ENCODE data around the gene TTC9C. TPM values are rescaled to one million over a fixed set of nuclear protein-coding genes. Genes with fewer than 3 reads are reported as not detected.

TTC9C gene
- total RNA-seq, 1 donor from 2014 or later = 36.6 TPM

DNA sequence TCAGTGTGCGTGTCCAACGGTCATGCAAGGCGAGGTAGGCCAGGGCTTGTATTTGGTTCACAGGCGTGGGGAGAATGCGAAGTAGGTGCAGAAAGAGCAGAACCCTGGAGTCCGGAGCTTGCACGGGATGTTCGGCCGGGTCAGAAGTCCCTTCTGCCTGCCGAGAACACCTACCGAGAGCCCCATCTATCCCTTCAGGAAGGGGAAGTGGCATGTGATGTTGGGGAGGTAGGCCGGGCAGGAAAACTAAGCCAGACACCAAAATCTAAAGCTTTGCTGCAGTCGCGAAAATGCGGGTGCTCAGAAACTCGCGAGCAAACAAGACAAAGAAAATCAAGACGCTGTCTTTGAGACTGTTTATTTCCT lies 42.5 kb downstream of the TTC9C start:
- no peaks in the 10 kb centered on the region for H3K9me3 Mint-ChIP-seq (ENCODE audit: unreplicated experiment)
- peak overlapping the region; percentile 90 for H3K4me3 Mint-ChIP-seq (ENCODE audit: unreplicated experiment)
- H3K27me3 Mint-ChIP-seq (ENCODE audit: unreplicated experiment) = no peaks in the 10 kb centered on the region
- TF ChIP-seq, protein P1, sequence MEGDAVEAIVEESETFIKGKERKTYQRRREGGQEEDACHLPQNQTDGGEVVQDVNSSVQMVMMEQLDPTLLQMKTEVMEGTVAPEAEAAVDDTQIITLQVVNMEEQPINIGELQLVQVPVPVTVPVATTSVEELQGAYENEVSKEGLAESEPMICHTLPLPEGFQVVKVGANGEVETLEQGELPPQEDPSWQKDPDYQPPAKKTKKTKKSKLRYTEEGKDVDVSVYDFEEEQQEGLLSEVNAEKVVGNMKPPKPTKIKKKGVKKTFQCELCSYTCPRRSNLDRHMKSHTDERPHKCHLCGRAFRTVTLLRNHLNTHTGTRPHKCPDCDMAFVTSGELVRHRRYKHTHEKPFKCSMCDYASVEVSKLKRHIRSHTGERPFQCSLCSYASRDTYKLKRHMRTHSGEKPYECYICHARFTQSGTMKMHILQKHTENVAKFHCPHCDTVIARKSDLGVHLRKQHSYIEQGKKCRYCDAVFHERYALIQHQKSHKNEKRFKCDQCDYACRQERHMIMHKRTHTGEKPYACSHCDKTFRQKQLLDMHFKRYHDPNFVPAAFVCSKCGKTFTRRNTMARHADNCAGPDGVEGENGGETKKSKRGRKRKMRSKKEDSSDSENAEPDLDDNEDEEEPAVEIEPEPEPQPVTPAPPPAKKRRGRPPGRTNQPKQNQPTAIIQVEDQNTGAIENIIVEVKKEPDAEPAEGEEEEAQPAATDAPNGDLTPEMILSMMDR (IDR thresholded peaks at IDR 0.05) = no peak
- H3K27ac Mint-ChIP-seq (ENCODE audit: unreplicated experiment) = peak overlapping the region; percentile 97
- H3K4me1 Mint-ChIP-seq (ENCODE audit: unreplicated experiment) = peaks cover 25% of the 10 kb centered on the region
- no peak for DNase-seq (ENCODE audit: extremely low spot score, unreplicated experiment)
- peaks cover 8% of the 10 kb centered on the region for H3K36me3 Mint-ChIP-seq (ENCODE audit: unreplicated experiment)

GRCh38 chr11:62771144-62772021 lies 43.1 kb downstream of the TTC9C start, which contains the start of gene TAF6L:
Gene TAF6L (plus strand): TSS chr11:62771396. CDS start chr11:62775784, 4,388 bp downstream.
- Mint-ChIP-seq H3K27me3 (ENCODE audit: unreplicated experiment) (no peaks in the 10 kb centered on the region), H3K27ac (ENCODE audit: unreplicated experiment) (peak within 1 kb of the TSS; percentile 97), H3K9me3 (ENCODE audit: unreplicated experiment) (no peaks in the 10 kb centered on the region), H3K4me1 (ENCODE audit: unreplicated experiment) (peaks cover 25% of the 10 kb centered on the region), H3K4me3 (ENCODE audit: unreplicated experiment) (peak within 1 kb of the TSS; percentile 90), H3K36me3 (ENCODE audit: unreplicated experiment) (peaks cover 5% of the 10 kb centered on the region)
- TF ChIP-seq, protein P1 (IDR thresholded peaks at IDR 0.05) = no peak
- peak; percentile 97 for DNase-seq (ENCODE audit: extremely low spot score, unreplicated experiment)

- DNase-seq (ENCODE audit: extremely low spot score, unreplicated experiment) = no peak
- H3K4me3 Mint-ChIP-seq (ENCODE audit: unreplicated experiment) = no peak overlapping the region
- no peaks in the 10 kb centered on the region for H3K9me3 Mint-ChIP-seq (ENCODE audit: unreplicated experiment)
- TF ChIP-seq, protein P1 (IDR thresholded peaks at IDR 0.05) = no peak
- H3K4me1 Mint-ChIP-seq (ENCODE audit: unreplicated experiment) = peaks cover 25% of the 10 kb centered on the region
- H3K27ac Mint-ChIP-seq (ENCODE audit: unreplicated experiment) = no peak overlapping the region
- peaks cover 14% of the 10 kb centered on the region for H3K36me3 Mint-ChIP-seq (ENCODE audit: unreplicated experiment)
- H3K27me3 Mint-ChIP-seq (ENCODE audit: unreplicated experiment) = no peaks in the 10 kb centered on the region
Measured at GRCh38 chr11:62774407-62774806, 46.1 kb downstream of the TTC9C start.

DNA sequence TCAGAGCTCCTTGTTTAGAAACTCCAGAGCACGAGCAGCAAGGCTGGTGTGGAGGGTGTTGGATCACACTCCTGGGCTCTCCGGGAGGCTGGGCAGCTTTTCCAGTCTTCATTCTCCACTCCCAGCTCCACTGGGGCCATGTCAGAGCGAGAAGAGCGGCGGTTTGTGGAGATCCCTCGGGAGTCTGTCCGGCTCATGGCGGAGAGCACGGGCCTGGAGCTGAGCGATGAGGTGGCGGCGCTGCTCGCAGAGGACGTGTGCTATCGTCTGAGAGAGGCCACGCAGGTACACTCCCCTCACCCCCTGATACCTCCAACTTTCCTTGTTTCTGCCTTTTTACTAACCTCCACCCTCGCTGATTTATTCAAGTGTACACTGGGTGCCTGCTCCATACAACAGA lies 47.4 kb downstream of the TTC9C start:
- Mint-ChIP-seq H3K4me3 (ENCODE audit: unreplicated experiment) (no peak overlapping the region), H3K27ac (ENCODE audit: unreplicated experiment) (no peak overlapping the region), H3K27me3 (ENCODE audit: unreplicated experiment) (no peaks in the 10 kb centered on the region), H3K36me3 (ENCODE audit: unreplicated experiment) (peaks cover 14% of the 10 kb centered on the region), H3K9me3 (ENCODE audit: unreplicated experiment) (no peaks in the 10 kb centered on the region), H3K4me1 (ENCODE audit: unreplicated experiment) (peaks cover 13% of the 10 kb centered on the region)
- no peak for DNase-seq (ENCODE audit: extremely low spot score, unreplicated experiment)
- TF ChIP-seq, protein P1 (IDR thresholded peaks at IDR 0.05) = no peak

- Mint-ChIP-seq H3K27ac (ENCODE audit: unreplicated experiment) (no peak overlapping the region), H3K4me3 (ENCODE audit: unreplicated experiment) (no peak overlapping the region), H3K9me3 (ENCODE audit: unreplicated experiment) (no peaks in the 10 kb centered on the region), H3K27me3 (ENCODE audit: unreplicated experiment) (no peaks in the 10 kb centered on the region), H3K36me3 (ENCODE audit: unreplicated experiment) (peaks cover 15% of the 10 kb centered on the region), H3K4me1 (ENCODE audit: unreplicated experiment) (no peaks in the 10 kb centered on the region)
- DNase-seq (ENCODE audit: extremely low spot score, unreplicated experiment) = no peak
- TF ChIP-seq, protein P1 (IDR thresholded peaks at IDR 0.05) = no peak
Measured at GRCh38 chr11:62777389-62777788, 49.1 kb downstream of the TTC9C start.

All from osteocyte (in vitro differentiated cells).